H1 (cell line): Measurements from ENCODE around the gene PAIP2. TPM values are rescaled to one million over a fixed set of nuclear protein-coding genes. Genes with fewer than 3 reads are reported as not detected.

Experiments
- CTCF ChIA-PET: fragments of 300-600 bp; sonication (Branson Sonifier 250); formaldehyde crosslinking; loops from one replicate; lab custom pipeline; 2021; ENCODE audit not compliant: partially characterized antibody; lab: Charles Lee
- POLR2A ChIA-PET: fragments of 300-600 bp; sonication (Branson Sonifier 250); formaldehyde crosslinking; loops from one replicate; lab custom pipeline; 2021; ENCODE audit warnings: inconsistent platforms; ENCODE audit not compliant: partially characterized antibody; lab: Charles Lee
- DNase-seq, 2 experiments: peaks; one replicate each; pipeline versions ENCODE4 v3.0.0 to v3.0.0-alpha.2; 2010 to 2022; ENCODE audit warnings: low spot score in 2 of 2, low read depth in 1 of 2, mixed read lengths in 1 of 2
- FAIRE-seq: peaks from 2 replicates; lab custom pipeline; 2011; peaks lifted over from hg19 to GRCh38; lab: Jason Lieb, UNC
- H2AFZ ChIP-seq: 2 replicates; pipeline ENCODE4 v1.8.1; 2012; ENCODE audit warnings: low read length, inconsistent platforms
- H2AK5ac ChIP-seq: 2 replicates; pipeline ENCODE4 v1.6.1; 2013; ENCODE audit warnings: low read depth, low read length
- H2BK120ac ChIP-seq: replicated peaks from 2 replicates; pipeline ENCODE3; 2013; ENCODE audit warnings: low read depth, low read length, inconsistent platforms
- H2BK12ac ChIP-seq: 2 replicates; pipeline ENCODE4 v1.6.1; 2013; ENCODE audit warnings: low read depth, low read length
- H2BK15ac ChIP-seq: 2 replicates; pipeline ENCODE4 v1.6.1; 2013; ENCODE audit warnings: low read length
- H2BK20ac ChIP-seq: 2 replicates; pipeline ENCODE4 v1.6.1; 2013; ENCODE audit warnings: low read length
- H2BK5ac ChIP-seq: 2 replicates; pipeline ENCODE4 v1.6.1; 2013; ENCODE audit warnings: low read depth, low read length
- H3K14ac ChIP-seq: 2 replicates; pipeline ENCODE4 v1.6.1; 2013; ENCODE audit warnings: inconsistent platforms; ENCODE audit not compliant: insufficient read length
- H3K18ac ChIP-seq: 2 replicates; pipeline ENCODE4 v1.6.1; 2013; ENCODE audit warnings: low read length; ENCODE audit errors: extremely low read depth
- H3K23ac ChIP-seq: 2 replicates; pipeline ENCODE4 v1.6.1; 2013; ENCODE audit warnings: inconsistent platforms; ENCODE audit not compliant: insufficient read length
- H3K23me2 ChIP-seq: 2 replicates; pipeline ENCODE4 v1.6.1; 2013; ENCODE audit warnings: low read depth, low read length
- H3K27ac ChIP-seq: 2 replicates; pipeline ENCODE4 v1.6.1; 2011; ENCODE audit warnings: low read depth, low read length, inconsistent platforms
- H3K27me3 ChIP-seq, 4 experiments: replicated peaks in 1 of 4; 1 replicate in 1 of 4; 2 replicates in 3 of 4; pipeline versions ENCODE4 v1.6.1 to v1.8.1; 2011 to 2013; ENCODE audit warnings: low read length in 3 of 4, mild to moderate bottlenecking in 3 of 4, inconsistent platforms in 2 of 4, mixed read lengths in 2 of 4, moderate library complexity in 1 of 4; ENCODE audit not compliant: control insufficient read depth in 3 of 4, insufficient read depth in 3 of 4; ENCODE audit errors: extremely low read depth in 1 of 4
- H3K36me3 ChIP-seq, 4 experiments: 2 replicates each; pipeline versions ENCODE4 v1.6.1 to v1.8.1; 2011 to 2013; ENCODE audit warnings: mild to moderate bottlenecking in 4 of 4, low read length in 3 of 4, moderate library complexity in 2 of 4, control low read depth in 1 of 4, inconsistent platforms in 1 of 4; ENCODE audit not compliant: insufficient read depth in 4 of 4, control insufficient read depth in 2 of 4
- H3K4ac ChIP-seq: replicated peaks from 2 replicates; pipeline ENCODE3; 2013; ENCODE audit warnings: low read length, low read depth, mixed read lengths, inconsistent platforms; ENCODE audit not compliant: insufficient read length
- H3K4me1 ChIP-seq, 4 experiments: replicated peaks in 1 of 4; 1 replicate in 1 of 4; 2 replicates in 3 of 4; pipeline versions ENCODE4 v1.6.1 to v1.8.1; 2011 to 2013; ENCODE audit warnings: low read length in 3 of 4, inconsistent platforms in 2 of 4, mixed read lengths in 1 of 4; ENCODE audit not compliant: insufficient read depth in 4 of 4, control insufficient read depth in 3 of 4
- H3K4me2 ChIP-seq, 2 experiments: 2 replicates each; pipeline versions ENCODE4 v1.6.1 to v1.8.1; 2011 to 2013; ENCODE audit warnings: low read depth in 2 of 2, low read length in 2 of 2, control low read depth in 1 of 2, inconsistent platforms in 1 of 2, mild to moderate bottlenecking in 1 of 2; ENCODE audit not compliant: insufficient read depth in 1 of 2
- H3K4me3 ChIP-seq, 4 experiments: fragments of 200-600, 300-600 bp in 1 of 4; sonication (generic), shearing (Covaris generic), sonication (Bioruptor Twin) in 1 of 4; 2 replicates each; pipeline versions ENCODE4 v1.5.1 to v1.8.1; 2011 to 2016; ENCODE audit warnings: low read length in 4 of 4, low read depth in 3 of 4, control low read depth in 2 of 4, inconsistent platforms in 2 of 4, mild to moderate bottlenecking in 2 of 4, mixed read lengths in 1 of 4, moderate library complexity in 1 of 4; ENCODE audit not compliant: insufficient read depth in 2 of 4; ENCODE audit errors: extremely low read depth in 1 of 4
- H3K56ac ChIP-seq: replicated peaks from 2 replicates; pipeline ENCODE3; 2013; ENCODE audit warnings: low read depth, mild to moderate bottlenecking, mixed read lengths, low read length, inconsistent platforms; ENCODE audit not compliant: insufficient read length
- H3K79me1 ChIP-seq: 2 replicates; pipeline ENCODE4 v1.6.1; 2013; ENCODE audit warnings: low read depth, low read length, control low read depth
- H3K79me2 ChIP-seq, 2 experiments: 2 replicates each; pipeline versions ENCODE4 v1.6.1 to v1.8.1; 2012 to 2013; ENCODE audit warnings: low read length in 2 of 2, mild to moderate bottlenecking in 2 of 2, inconsistent platforms in 1 of 2; ENCODE audit not compliant: insufficient read depth in 2 of 2, control insufficient read depth in 1 of 2
- H3K9ac ChIP-seq, 4 experiments: replicated peaks in 1 of 4; 1 replicate in 1 of 4; 2 replicates in 3 of 4; pipeline versions ENCODE4 v1.6.1 to v1.8.1; 2011 to 2013; ENCODE audit warnings: low read depth in 3 of 4, low read length in 3 of 4, control low read depth in 2 of 4, mild to moderate bottlenecking in 2 of 4, moderate library complexity in 2 of 4, inconsistent platforms in 1 of 4; ENCODE audit errors: extremely low read depth in 1 of 4
- H3K9me3 ChIP-seq, 2 experiments: 2 replicates each; pipeline versions ENCODE4 v1.6.1 to v1.8.1; 2012 to 2013; ENCODE audit warnings: mild to moderate bottlenecking in 2 of 2, moderate library complexity in 2 of 2, control low read depth in 1 of 2, inconsistent platforms in 1 of 2, low read depth in 1 of 2, low read length in 1 of 2, mixed read lengths in 1 of 2; ENCODE audit not compliant: insufficient read depth in 2 of 2
- H4K20me1 ChIP-seq, 2 experiments: replicated peaks in 1 of 2; 2 replicates each; pipeline versions ENCODE3 to v1.8.1; 2011 to 2013; ENCODE audit warnings: inconsistent platforms in 2 of 2, low read length in 2 of 2, mild to moderate bottlenecking in 1 of 2; ENCODE audit not compliant: insufficient read depth in 2 of 2, control insufficient read depth in 1 of 2
- H4K5ac ChIP-seq: 2 replicates; pipeline ENCODE4 v1.6.1; 2013; ENCODE audit warnings: low read length, low read depth, mixed read lengths, inconsistent platforms; ENCODE audit not compliant: insufficient read length
- H4K8ac ChIP-seq: 2 replicates; pipeline ENCODE4 v1.8.0; 2013; ENCODE audit warnings: mild to moderate bottlenecking, moderate library complexity, low read length, inconsistent platforms; ENCODE audit not compliant: insufficient read depth; ENCODE audit errors: extremely low read depth
- H4K91ac ChIP-seq: replicated peaks from 2 replicates; pipeline ENCODE3; 2013; ENCODE audit warnings: low read length, mixed read lengths, inconsistent platforms; ENCODE audit not compliant: insufficient read length
- HDAC2 ChIP-seq, 2 experiments: fragments of 300-600 bp in 1 of 2; sonication (generic) in 1 of 2; IDR thresholded peaks; 2 replicates each; pipeline ENCODE4 v1.6.1; 2011 to 2012; ENCODE audit warnings: low read depth in 2 of 2, low read length in 2 of 2, mild to moderate bottlenecking in 2 of 2, moderate library complexity in 2 of 2, borderline replicate concordance in 1 of 2, inconsistent platforms in 1 of 2
- MAFK ChIP-seq: IDR thresholded peaks from 2 replicates; pipeline ENCODE4 v1.6.1; 2012; ENCODE audit warnings: low read depth, mild to moderate bottlenecking, improper control_type of control experiment, low read length
- RNF2 ChIP-seq: fragments of 200-900, 300-1000 bp; sonication (generic); IDR thresholded peaks from 2 replicates; pipeline ENCODE4 v1.7.1; 2016; ENCODE audit warnings: borderline replicate concordance, low read depth, mild to moderate bottlenecking, antibody characterized with exemption, low read length; ENCODE audit not compliant: poor library complexity, severe bottlenecking; ENCODE audit errors: missing control alignments
- RXRA ChIP-seq: IDR thresholded peaks from 2 replicates; pipeline ENCODE4 v1.6.1; 2011; ENCODE audit warnings: low read depth, mild to moderate bottlenecking, low read length, moderate library complexity; ENCODE audit not compliant: insufficient read depth
- SIRT6 ChIP-seq: IDR thresholded peaks from one replicate; pipeline ENCODE4 v1.7.1; 2012; ENCODE audit warnings: low read length, inconsistent platforms
- TAF1 ChIP-seq: IDR thresholded peaks from 2 replicates; pipeline ENCODE4 v1.6.1; 2011; ENCODE audit warnings: mild to moderate bottlenecking, low read depth, low read length
- TAF7 ChIP-seq: optimal IDR thresholded peaks from 2 replicates; pipeline ENCODE3; 2011; ENCODE audit warnings: low read depth, mild to moderate bottlenecking, inconsistent platforms, low read length, moderate library complexity, borderline replicate concordance
- polyA plus RNA-seq, 7 experiments: library from polyadenylated mRNA; depleted of rRNA in 3 of 7; stranded (reverse) in 5 of 7; unstranded in 2 of 7; fragments of >200 nt in 5 of 7; fragments of 200-250 nt in 2 of 7; gene quantifications; 1 replicate in 5 of 7; 2 replicates in 1 of 7; 4 replicates in 1 of 7; pipeline versions ENCODE4 v1.2.1 to v1.2.3, GENCODE V29; 2011 to 2013; ENCODE audit warnings: missing spikeins in 2 of 7, mixed read lengths in 2 of 7
- total RNA-seq: library from RNA; stranded (reverse); fragmentation: NEBNext Ultra II Directional; extraction: Animal tissue kit (Norgen Biotek cat#: 25700); gene quantifications from 2 replicates; pipeline ENCODE4 v1.2.1, GENCODE V29; 2021

PAIP2 gene
- total and polyA plus RNA-seq, 2 of the 8 experiments (the other 6 are each of a cell fraction or from before 2014, with no cell fraction given) = 87.6 to 162 TPM

GRCh38 chr5:139407517-139407916 is 65.9 kb downstream of the PAIP2 start:
- Histone ChIP-seq H3K18ac (no peak overlapping the region), H2BK20ac (no peak overlapping the region), H3K9ac (no peak overlapping the region), H3K4ac (no peak overlapping the region), H3K4me1 (peaks cover 0 to 8% (median 4%) of the 10 kb centered on the region in 4 experiments; a peak in 6 of 7 replicates), H2BK120ac (no peak overlapping the region), H2BK15ac (no peak overlapping the region), H4K91ac (no peak overlapping the region), H3K4me3 (no peak overlapping the region), H3K27ac (no peak overlapping the region), H3K27me3 (0 out of 7 replicates have a peak, but pooled peaks cover 0 to 4% (median 0%) of the 10 kb centered on the region in 4 experiments), H3K9me3 (no peaks in the 10 kb centered on the region), H4K20me1 (peaks cover 0 to 1% of the 10 kb centered on the region in 2 experiments), H3K14ac (no peak overlapping the region), H2BK5ac (no peak overlapping the region), H4K5ac (no peak overlapping the region), H3K4me2 (no peak overlapping the region), H3K23me2 (peaks cover 4% of the 10 kb centered on the region; the same call in 1 of the 2 replicates), H2AK5ac (no peak overlapping the region), H2AFZ (no peak overlapping the region), H3K79me2 (no peaks in the 10 kb centered on the region; a peak in 2 of 4 replicates), H3K79me1 (no peaks in the 10 kb centered on the region), H4K8ac (no peak overlapping the region), H3K56ac (no peak overlapping the region), H3K23ac (no peak overlapping the region), H2BK12ac (no peak overlapping the region), H3K36me3 (no peaks in the 10 kb centered on the region)
- DNase-seq (no peak), FAIRE-seq (no peak)
- POLR2A ChIA-PET = interaction anchor here (1.3 to 1.7 kb wide), 4 partner anchors 9 to 33 kb away, joined by 3 to 4 read pairs (median 4); no protein-coding TSS in a partner anchor
- CTCF ChIA-PET = interaction anchor here (0.6 to 8.2 kb wide), 10 partner anchors 12 to 370 kb away, joined by 3 to 69 read pairs (median 4); partner anchors contain the start of gene DNAJC18
- TF ChIP-seq SIRT6 = no peak
- TF ChIP-seq RXRA = no peak
- TF ChIP-seq TAF7 = no peak
- TF ChIP-seq TAF1 = no peak
- no peak for TF ChIP-seq MAFK
- TF ChIP-seq HDAC2 (IDR thresholded peaks at IDR 0.05; ENCODE audit: borderline replicate concordance in 1 of 2, low read depth in 2 of 2, low read length in 2 of 2) = no peak
- no peak for TF ChIP-seq RNF2
